Parietal lobe (tissue), 1 donor: Measurements from ENCODE around the gene FRMD4B. TPM values are rescaled to one million over a fixed set of nuclear protein-coding genes. Genes with fewer than 3 reads are reported as not detected.

Source experiments
- total RNA-seq: library from RNA; depleted of rRNA; stranded (reverse); fragments of >200 nt; gene quantifications from one replicate; pipeline ENCODE4 v1.2.3, GENCODE V29; 2014

Gene FRMD4B
- 110 TPM for total RNA-seq

GRCh38 chr3:69385723-69386555 is at the start of gene FRMD4B:
Gene FRMD4B, minus strand, starts transcription at chr3:69386088. Its CDS starts 99 bp downstream, at chr3:69385989.

GRCh38 chr3:69122403-69122802 is 263.5 kb downstream of the FRMD4B start, which contains the start of gene LMOD3:
Gene LMOD3, minus strand, starts transcription at chr3:69122595. Its CDS starts 209 bp downstream, at chr3:69122386.

